Effector CD4-positive, alpha-beta T cell (primary cell): Measurements from ENCODE around the gene ALKAL2.

Experiments
- DNase-seq: peaks from one replicate; pipeline ENCODE4 v3.0.0-alpha.2; 2020

Gene ALKAL2

DNA sequence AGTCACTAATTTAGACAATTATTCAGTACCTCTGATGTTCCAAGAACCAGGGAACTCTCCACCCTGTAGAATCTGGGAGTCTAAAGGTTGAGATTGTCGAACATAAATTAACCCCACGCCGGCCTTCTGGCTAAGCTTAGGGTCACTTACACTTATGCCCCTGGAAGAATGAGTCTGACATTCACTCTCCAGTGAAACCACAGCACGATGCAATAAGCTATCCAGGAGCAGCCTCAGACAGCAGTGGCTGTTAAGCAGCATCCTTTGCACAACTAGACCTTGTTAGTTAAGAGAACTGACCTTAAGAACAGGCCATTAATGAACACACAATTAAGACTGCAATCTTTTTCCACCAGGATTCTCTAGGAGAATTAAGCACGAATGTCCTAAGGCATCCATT is 49.0 kb downstream of the ALKAL2 start:
- DNase-seq = no peak

DNA sequence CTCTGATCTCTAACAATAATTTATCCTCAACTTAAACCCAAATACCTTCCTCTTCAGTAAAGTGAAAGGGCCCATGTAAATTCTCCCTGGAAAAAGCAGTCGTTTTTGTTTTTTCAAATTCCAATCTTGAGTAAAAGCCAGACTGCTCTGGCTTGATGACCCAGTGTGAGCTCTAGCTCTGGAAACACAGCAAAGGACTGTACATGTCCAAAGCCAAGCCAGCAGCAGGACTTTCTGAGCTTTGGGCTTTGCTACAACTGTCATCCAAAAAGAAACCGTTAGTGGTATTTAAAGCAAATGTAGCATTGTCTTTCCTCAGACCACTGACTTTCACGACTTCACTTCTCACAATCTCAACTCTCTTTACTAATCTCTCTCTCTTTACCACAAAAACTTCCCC is 49.5 kb downstream of the ALKAL2 start:
- DNase-seq = no peak

- DNase-seq = no peak
Observed at GRCh38 chr2:237878-238277, 50.0 kb downstream of the ALKAL2 start.

DNA sequence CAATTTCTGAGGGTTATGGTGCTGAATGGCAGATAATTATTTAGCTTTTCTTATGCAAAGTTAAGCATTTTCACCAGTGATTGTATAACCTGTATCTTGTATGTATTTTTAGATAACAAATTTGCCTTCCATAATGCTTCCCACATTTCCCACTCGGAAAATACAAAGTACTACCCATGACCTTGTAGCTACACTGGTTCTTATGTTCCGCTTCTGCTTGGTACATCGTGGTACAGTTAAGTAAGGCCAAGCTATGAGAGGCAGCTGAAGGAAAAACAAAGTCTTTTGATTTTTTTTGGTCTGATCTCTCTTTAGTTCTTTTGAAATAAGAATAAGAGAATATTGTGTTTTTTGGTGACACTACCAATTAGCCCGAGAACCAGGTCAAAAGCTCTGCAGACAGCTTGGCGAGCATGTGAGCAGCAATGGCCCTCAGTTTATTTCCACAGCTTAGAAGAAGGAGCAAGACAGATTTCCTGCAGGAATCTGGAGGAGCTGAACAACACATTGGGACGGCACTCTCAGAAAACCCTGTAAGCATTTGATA is 50.8 kb downstream of the ALKAL2 start:
- DNase-seq = no peak

DNA sequence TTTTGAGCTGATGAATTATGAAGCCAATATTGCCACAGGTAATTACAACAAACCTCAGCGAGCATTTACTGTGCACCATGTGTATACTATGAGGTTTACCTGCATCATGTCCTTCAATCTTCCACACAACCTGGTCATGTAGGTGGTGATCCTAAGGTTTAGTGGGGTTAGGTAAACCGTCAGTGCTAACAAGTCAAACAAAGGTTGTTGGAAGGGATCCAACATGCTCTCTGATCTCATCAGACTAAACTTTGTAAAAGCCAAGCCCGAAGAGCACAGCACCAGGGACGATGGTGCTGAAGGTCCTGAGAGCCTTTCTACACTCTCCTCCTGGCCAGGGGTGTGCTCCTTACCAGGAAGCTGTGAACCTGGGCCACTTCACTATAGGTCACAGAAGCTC is 53.5 kb downstream of the ALKAL2 start:
- DNase-seq = no peak

GRCh38 chr2:233030-233429 is 54.9 kb downstream of the ALKAL2 start:
- DNase-seq = no peak

- DNase-seq = no peak
Observed at GRCh38 chr2:231521-232185, 56.2 kb downstream of the ALKAL2 start.
